ENCODE data around the gene AP5B1. TPM values are rescaled to one million over a fixed set of nuclear protein-coding genes. Genes with fewer than 3 reads are reported as not detected.
A peak's percentile ranks its signal among the peaks of the same experiment; 100 is the strongest.

AP5B1 gene
- total RNA-seq, 1 experiment from 2014 or later: 19.5 TPM

DNA sequence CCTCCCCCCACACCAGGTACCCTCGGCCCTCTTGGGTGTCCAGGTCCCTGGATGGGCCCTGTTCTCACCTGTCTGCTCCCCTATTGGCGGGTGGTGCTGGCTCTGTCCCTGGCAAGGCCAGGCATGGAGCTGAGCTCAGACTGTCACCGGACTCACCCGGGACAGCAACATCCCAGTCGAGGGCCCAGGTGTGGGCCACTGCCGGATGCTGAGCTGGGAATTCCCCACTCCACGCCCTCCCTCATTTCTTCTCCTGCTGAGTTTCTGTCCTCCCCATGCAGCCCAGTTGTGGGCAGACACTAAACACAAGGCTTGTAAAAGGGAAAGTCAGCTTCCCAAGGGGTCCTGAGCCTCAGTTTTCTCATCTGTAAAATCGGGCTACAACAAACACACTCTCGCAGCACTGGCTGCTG lies 2.0 kb upstream of the AP5B1 start:
- no peaks in the 10 kb centered on the region for H3K27me3 ChIP-seq (ENCODE audit: insufficient read depth, low read length)
- H3K27ac ChIP-seq (ENCODE audit: low read depth, low read length): no peak overlapping the region
- ATAC-seq (no peak), DNase-seq (ENCODE audit: low read depth, low spot score) (no peak)
- H4K20me1 ChIP-seq (ENCODE audit: insufficient read depth): peaks cover 3% of the 10 kb centered on the region; the same call in 1 of the 2 replicates
- peaks cover 5 to 15% of the 10 kb centered on the region in 2 experiments; a peak in 2 of 4 replicates for H3K36me3 ChIP-seq (ENCODE audit: control insufficient read depth in 1 of 2, insufficient read depth in 2 of 2, low read length in 2 of 2)
- H3K9me2 ChIP-seq (ENCODE audit: insufficient read depth): no peaks in the 10 kb centered on the region
- no TSS peak for BruUV-seq (replicated peaks)
- ChIA-PET RAD21 (ENCODE audit: low non-redundant PET in 1 of 2, low total read pairs in 2 of 2, uncharacterized antibody in 2 of 2, unreplicated experiment in 2 of 2) (no interaction called here), POLR2A (interaction anchor here (1.0 kb wide), 1 partner anchor 9 kb away, joined by 3 read pairs; no protein-coding TSS in a partner anchor), CTCF (interaction anchor here (0.6 to 1.0 kb wide), 2 partner anchors 71 to 600 kb away, joined by 3 read pairs; partner anchors contain the start of gene KAT5)
- no peak overlapping the region for H3K4me2 ChIP-seq (ENCODE audit: low read length)
- intact Hi-C loops (cut with micrococcal nuclease): loop anchor here (5.0 kb wide), 1 partner anchor 71 kb away; the partner anchor contains the start of gene KAT5
- H2AFZ ChIP-seq (ENCODE audit: low read depth, low read length, poor library complexity, severe bottlenecking): no peak overlapping the region
- H3K9ac ChIP-seq (ENCODE audit: low read length): no peak overlapping the region
- peaks cover 24 to 59% of the 10 kb centered on the region in 2 experiments for H3K4me1 ChIP-seq (ENCODE audit: control insufficient read depth in 1 of 2, insufficient read depth in 2 of 2, low read length in 2 of 2)
- peaks cover 30% of the 10 kb centered on the region for H3K79me2 ChIP-seq (ENCODE audit: insufficient read depth, low read length)
- no peak overlapping the region for H3K4me3 ChIP-seq (replicated peaks in 1 of 2; ENCODE audit: low read depth in 1 of 2, low read length in 2 of 2)
- no peaks in the 10 kb centered on the region for H3K9me3 ChIP-seq (ENCODE audit: control insufficient read depth in 1 of 2, insufficient read depth in 1 of 2, low read depth in 1 of 2, low read length in 2 of 2)
- no peak for TF ChIP-seq ZFX (IDR thresholded peaks at IDR 0.05)
- TF ChIP-seq TCF7L2 (IDR thresholded peaks at IDR 0.05; ENCODE audit: borderline replicate concordance, extremely low read depth, insufficient read depth, insufficient read length): no peak
- TF ChIP-seq, protein P1, sequence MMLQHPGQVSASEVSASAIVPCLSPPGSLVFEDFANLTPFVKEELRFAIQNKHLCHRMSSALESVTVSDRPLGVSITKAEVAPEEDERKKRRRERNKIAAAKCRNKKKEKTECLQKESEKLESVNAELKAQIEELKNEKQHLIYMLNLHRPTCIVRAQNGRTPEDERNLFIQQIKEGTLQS (IDR thresholded peaks at IDR 0.05): no peak
- no peak for TF ChIP-seq ELF1 (IDR thresholded peaks at IDR 0.05; ENCODE audit: borderline replicate concordance, low read depth)
- no peak for TF ChIP-seq EZH2phosphoT487 (IDR thresholded peaks at IDR 0.05; ENCODE audit: borderline replicate concordance)

DNA sequence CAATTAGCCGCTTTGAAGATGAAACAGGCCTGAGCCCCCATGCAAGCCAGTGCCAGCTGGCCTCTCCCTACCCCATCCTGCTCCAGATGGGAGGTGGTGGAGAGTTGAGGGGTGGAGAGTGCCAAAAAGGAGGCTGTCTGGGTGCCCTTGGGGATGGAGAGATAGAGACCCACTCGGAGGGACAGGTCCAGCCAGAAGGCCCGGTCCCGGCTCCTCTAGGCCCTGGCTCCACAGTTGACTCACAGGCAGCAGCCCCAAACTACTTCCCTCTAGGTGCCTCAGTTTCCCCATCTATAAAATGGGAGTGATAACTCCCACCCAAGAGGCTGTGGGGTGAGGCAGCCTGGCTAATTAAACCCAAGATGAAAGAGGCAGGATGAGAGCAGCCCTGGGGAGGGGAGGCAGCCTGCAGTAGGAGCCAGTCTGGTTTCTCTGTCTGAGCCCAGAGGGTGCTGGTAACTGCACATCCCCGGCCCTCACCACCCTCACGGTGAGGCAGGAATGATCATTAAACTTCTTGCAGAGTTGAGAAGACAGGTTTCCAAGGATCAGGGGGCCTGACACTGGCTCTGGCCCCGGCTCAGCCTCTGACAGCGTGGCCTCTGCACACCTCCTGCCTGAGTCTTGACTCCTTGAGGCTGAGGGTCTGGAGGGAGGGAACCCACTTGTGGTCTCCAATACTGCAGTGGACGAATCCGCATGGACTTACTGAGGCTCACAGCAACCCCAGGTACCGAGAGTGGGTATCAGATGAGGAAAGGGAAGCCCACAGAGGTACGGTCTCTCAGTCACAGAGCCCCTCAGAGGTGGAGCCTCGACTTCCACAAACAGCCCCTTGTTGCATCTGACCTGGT lies 1.4 kb upstream of the AP5B1 start:
- Histone ChIP-seq H3K36me3 (ENCODE audit: control insufficient read depth in 1 of 2, insufficient read depth in 2 of 2, low read length in 2 of 2) (peaks cover 9 to 22% of the 10 kb centered on the region in 2 experiments; a peak in 3 of 4 replicates), H3K27ac (ENCODE audit: low read depth, low read length) (peak overlapping the region; percentile 61; the same call in 1 of the 2 replicates), H3K4me2 (ENCODE audit: low read length) (peak overlapping the region; percentile 95), H3K9me3 (ENCODE audit: control insufficient read depth in 1 of 2, insufficient read depth in 1 of 2, low read depth in 1 of 2, low read length in 2 of 2) (no peaks in the 10 kb centered on the region), H3K9ac (ENCODE audit: low read length) (peak overlapping the region; percentile 3; the same call in 1 of the 2 replicates), H3K79me2 (ENCODE audit: insufficient read depth, low read length) (peaks cover 33% of the 10 kb centered on the region), H3K9me2 (ENCODE audit: insufficient read depth) (no peaks in the 10 kb centered on the region), H4K20me1 (ENCODE audit: insufficient read depth) (peaks cover 3% of the 10 kb centered on the region; the same call in 1 of the 2 replicates), H3K4me3 (replicated peaks in 1 of 2; ENCODE audit: low read depth in 1 of 2, low read length in 2 of 2) (no peak overlapping the region), H3K4me1 (ENCODE audit: control insufficient read depth in 1 of 2, insufficient read depth in 2 of 2, low read length in 2 of 2) (peaks cover 24 to 57% of the 10 kb centered on the region in 2 experiments), H2AFZ (ENCODE audit: low read depth, low read length, poor library complexity, severe bottlenecking) (no peak overlapping the region), H3K27me3 (ENCODE audit: insufficient read depth, low read length) (no peaks in the 10 kb centered on the region)
- ATAC-seq: no peak
- ChIA-PET POLR2A (no interaction called here), CTCF (interaction anchor here (3.3 kb wide), 1 partner anchor 9 kb away, joined by 73 read pairs; no protein-coding TSS in a partner anchor), RAD21 (ENCODE audit: low non-redundant PET in 1 of 2, low total read pairs in 2 of 2, uncharacterized antibody in 2 of 2, unreplicated experiment in 2 of 2) (no interaction called here)
- no peak for DNase-seq (ENCODE audit: low read depth, low spot score)
- TF ChIP-seq TCF7L2 (IDR thresholded peaks at IDR 0.05; ENCODE audit: borderline replicate concordance, extremely low read depth, insufficient read depth, insufficient read length) (no peak), EZH2phosphoT487 (IDR thresholded peaks at IDR 0.05; ENCODE audit: borderline replicate concordance) (no peak), FOSL1 (IDR thresholded peaks at IDR 0.05; ENCODE audit: low read depth) (no peak), POLR2AphosphoS5 (IDR thresholded peaks at IDR 0.05; ENCODE audit: low read depth, low read length) (no peak), EZH2 (IDR thresholded peaks at IDR 0.05) (no peak)
- TF ChIP-seq, protein P2, sequence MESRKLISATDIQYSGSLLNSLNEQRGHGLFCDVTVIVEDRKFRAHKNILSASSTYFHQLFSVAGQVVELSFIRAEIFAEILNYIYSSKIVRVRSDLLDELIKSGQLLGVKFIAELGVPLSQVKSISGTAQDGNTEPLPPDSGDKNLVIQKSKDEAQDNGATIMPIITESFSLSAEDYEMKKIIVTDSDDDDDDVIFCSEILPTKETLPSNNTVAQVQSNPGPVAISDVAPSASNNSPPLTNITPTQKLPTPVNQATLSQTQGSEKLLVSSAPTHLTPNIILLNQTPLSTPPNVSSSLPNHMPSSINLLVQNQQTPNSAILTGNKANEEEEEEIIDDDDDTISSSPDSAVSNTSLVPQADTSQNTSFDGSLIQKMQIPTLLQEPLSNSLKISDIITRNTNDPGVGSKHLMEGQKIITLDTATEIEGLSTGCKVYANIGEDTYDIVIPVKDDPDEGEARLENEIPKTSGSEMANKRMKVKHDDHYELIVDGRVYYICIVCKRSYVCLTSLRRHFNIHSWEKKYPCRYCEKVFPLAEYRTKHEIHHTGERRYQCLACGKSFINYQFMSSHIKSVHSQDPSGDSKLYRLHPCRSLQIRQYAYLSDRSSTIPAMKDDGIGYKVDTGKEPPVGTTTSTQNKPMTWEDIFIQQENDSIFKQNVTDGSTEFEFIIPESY (IDR thresholded peaks at IDR 0.05; ENCODE audit: extremely low read depth, insufficient replicate concordance, low read length): no peak
- TF ChIP-seq, protein P3, sequence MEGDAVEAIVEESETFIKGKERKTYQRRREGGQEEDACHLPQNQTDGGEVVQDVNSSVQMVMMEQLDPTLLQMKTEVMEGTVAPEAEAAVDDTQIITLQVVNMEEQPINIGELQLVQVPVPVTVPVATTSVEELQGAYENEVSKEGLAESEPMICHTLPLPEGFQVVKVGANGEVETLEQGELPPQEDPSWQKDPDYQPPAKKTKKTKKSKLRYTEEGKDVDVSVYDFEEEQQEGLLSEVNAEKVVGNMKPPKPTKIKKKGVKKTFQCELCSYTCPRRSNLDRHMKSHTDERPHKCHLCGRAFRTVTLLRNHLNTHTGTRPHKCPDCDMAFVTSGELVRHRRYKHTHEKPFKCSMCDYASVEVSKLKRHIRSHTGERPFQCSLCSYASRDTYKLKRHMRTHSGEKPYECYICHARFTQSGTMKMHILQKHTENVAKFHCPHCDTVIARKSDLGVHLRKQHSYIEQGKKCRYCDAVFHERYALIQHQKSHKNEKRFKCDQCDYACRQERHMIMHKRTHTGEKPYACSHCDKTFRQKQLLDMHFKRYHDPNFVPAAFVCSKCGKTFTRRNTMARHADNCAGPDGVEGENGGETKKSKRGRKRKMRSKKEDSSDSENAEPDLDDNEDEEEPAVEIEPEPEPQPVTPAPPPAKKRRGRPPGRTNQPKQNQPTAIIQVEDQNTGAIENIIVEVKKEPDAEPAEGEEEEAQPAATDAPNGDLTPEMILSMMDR (IDR thresholded peaks at IDR 0.05 in 2 of 3, conservative IDR thresholded peaks at IDR 0.05 in 1 of 3; ENCODE audit: borderline replicate concordance in 1 of 3, insufficient read depth in 1 of 3, low read depth in 2 of 3, low read length in 2 of 3): no peak
- intact Hi-C loops (cut with micrococcal nuclease): loop anchor here (5.0 kb wide), 1 partner anchor 70 kb away; the partner anchor contains the start of gene KAT5
- no TSS peak for BruUV-seq (replicated peaks)

All from HCT116 (cell line).